HG02943 (cell line): ENCODE data around the gene TRAP1.
"Not testable (repeated sequence)": the region's sequence is repeated elsewhere in the genome, so short reads cannot be mapped to it uniquely, and the experiment has no call there.

ENCODE experiments used
- ATAC-seq: cut with Tn5 transposase; IDR thresholded peaks from one replicate; pipeline ENCODE4 v1.9.1; 2021; ENCODE audit warnings: mild to moderate bottlenecking, low read depth, moderate library complexity; ENCODE audit not compliant: unreplicated experiment

The TRAP1 gene

GRCh38 chr16:3618769-3619141 lies 98.6 kb downstream of the TRAP1 start:
- ATAC-seq = no peak

- ATAC-seq = no peak
Observed at GRCh38 chr16:3612510-3613466, 104.5 kb downstream of the TRAP1 start.

- ATAC-seq = peak; percentile 73
Observed at GRCh38 chr16:3611146-3611975, 106.0 kb downstream of the TRAP1 start, which contains the start of gene SLX4. Gene SLX4 (minus strand): TSS chr16:3611606. CDS start chr16:3608964, 2,642 bp downstream.

- ATAC-seq = no peak
Observed at GRCh38 chr16:3610698-3611145, 106.6 kb downstream of the TRAP1 start.

- no peak for ATAC-seq
Observed at GRCh38 chr16:3609895-3610697, 107.2 kb downstream of the TRAP1 start.

GRCh38 chr16:3608976-3609375 lies 108.3 kb downstream of the TRAP1 start:
- ATAC-seq = not testable (repeated sequence)

GRCh38 chr16:3608069-3608468 lies 109.3 kb downstream of the TRAP1 start:
- ATAC-seq = no peak
